HG03066 (cell line): ENCODE results near the gene TBC1D22A.

Experiments
- ATAC-seq: cut with Tn5 transposase; IDR thresholded peaks from one replicate; pipeline ENCODE4 v1.9.1; 2021; ENCODE audit warnings: low read depth; ENCODE audit not compliant: unreplicated experiment

Gene TBC1D22A

DNA sequence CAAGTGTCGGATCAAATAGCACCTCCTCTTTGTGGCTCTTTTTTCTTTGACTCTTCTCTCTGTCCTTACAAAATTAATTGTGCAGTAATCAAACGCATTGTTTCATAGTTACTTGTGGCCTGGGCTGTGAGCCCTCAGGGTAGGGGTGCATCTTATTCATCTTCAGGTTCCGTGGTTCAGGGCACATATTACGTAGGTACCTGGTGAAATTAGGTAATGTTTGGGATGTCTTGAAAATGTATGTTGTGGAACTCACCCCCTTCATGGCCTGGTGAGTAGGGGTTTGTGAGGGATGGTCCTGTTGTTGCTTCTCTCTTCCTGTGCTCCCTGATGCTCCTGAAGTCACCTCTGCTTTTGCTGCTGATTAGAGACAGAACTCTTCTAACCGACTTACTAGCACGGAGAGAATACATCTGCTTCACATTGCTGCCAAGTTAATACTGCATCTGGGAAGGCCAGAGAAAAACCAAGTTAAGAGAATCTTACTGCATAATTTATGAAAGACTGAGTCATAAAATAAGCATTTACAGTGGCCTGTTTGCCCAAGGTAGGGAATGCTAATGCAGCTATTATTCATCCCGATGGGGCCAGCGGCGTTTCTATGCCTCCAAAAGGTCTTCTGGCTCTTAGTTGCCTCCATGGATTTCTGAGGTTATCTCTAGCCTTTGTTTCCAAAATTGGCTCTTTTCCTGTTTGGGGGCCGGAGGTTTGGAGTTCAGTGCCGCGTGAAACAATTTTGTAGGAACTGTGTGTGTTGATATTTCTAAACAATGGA, 66.9 kb downstream of the TBC1D22A start:
- ATAC-seq, result no peak

GRCh38 chr22:46829941-46830715, 67.7 kb downstream of the TBC1D22A start:
- no peak for ATAC-seq

DNA sequence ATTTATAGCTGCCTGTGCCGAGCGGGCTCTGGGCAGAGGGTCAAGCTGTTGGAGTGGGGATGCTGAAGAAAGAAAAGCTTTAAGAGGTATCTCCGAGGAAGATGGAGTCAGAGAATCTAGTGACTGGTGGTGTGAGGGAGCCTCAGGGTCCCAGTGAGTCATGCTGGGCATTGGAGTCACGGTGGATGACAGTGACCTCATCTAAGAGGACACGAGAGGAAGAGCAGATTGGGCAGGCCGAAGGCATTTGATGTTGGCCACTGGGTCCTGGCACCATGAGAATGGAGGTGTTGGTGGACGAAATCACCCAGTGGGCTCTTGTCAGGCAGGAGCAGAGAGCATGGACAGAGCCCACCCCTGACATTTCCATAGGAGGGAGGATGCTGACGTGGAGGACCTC, 68.4 kb downstream of the TBC1D22A start:
- no peak for ATAC-seq

GRCh38 chr22:46833228-46833627, 70.8 kb downstream of the TBC1D22A start:
- no peak for ATAC-seq

GRCh38 chr22:46834021-46834737, 71.7 kb downstream of the TBC1D22A start:
- ATAC-seq, result no peak

DNA sequence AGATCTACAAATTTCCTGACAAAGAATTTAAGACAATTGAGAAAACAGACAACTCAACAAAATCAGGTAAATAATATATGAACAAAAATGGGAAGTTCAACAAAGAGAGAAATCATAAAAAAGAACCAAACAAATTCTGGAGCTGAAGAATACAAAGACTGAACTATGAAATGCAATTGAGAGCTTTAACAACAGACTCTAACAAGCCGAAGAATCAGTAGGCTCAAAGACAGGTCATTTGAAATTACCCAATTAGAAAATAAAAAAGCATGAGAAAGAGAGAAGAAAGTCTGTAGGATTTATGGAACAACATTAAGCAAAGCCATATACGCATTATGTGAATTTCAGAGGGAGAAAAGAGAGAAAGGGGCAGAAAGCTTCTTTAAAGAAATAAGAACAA, 72.8 kb downstream of the TBC1D22A start:
- no peak for ATAC-seq

- ATAC-seq, result no peak
These were observed 73.2 kb downstream of the TBC1D22A start for GRCh38 chr22:46835693-46836092.

DNA sequence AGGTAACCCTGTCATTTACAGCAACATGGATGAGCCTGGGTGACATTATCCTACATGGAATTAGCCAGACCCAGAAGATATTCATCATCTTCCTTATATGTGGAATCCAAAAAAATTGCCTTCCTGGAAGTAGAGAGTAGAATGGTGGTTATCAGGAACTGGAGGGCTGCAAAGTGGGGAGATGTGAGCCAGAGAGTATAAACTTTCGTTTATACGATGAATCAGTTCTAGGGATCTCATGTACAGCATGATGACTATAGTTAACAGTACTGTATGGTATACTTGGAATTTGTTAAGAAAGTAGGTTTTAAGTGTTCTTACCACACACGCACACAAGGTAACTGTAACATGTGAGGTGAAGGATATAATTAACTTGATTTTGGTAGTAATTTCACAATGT, 79.1 kb downstream of the TBC1D22A start:
- no peak for ATAC-seq

- ATAC-seq, result no peak
These were observed 80.2 kb downstream of the TBC1D22A start for GRCh38 chr22:46842606-46843005.

GRCh38 chr22:46843821-46844255, 81.4 kb downstream of the TBC1D22A start:
- ATAC-seq, result no peak

GRCh38 chr22:46844606-46845210, 82.3 kb downstream of the TBC1D22A start:
- ATAC-seq, result no peak

DNA sequence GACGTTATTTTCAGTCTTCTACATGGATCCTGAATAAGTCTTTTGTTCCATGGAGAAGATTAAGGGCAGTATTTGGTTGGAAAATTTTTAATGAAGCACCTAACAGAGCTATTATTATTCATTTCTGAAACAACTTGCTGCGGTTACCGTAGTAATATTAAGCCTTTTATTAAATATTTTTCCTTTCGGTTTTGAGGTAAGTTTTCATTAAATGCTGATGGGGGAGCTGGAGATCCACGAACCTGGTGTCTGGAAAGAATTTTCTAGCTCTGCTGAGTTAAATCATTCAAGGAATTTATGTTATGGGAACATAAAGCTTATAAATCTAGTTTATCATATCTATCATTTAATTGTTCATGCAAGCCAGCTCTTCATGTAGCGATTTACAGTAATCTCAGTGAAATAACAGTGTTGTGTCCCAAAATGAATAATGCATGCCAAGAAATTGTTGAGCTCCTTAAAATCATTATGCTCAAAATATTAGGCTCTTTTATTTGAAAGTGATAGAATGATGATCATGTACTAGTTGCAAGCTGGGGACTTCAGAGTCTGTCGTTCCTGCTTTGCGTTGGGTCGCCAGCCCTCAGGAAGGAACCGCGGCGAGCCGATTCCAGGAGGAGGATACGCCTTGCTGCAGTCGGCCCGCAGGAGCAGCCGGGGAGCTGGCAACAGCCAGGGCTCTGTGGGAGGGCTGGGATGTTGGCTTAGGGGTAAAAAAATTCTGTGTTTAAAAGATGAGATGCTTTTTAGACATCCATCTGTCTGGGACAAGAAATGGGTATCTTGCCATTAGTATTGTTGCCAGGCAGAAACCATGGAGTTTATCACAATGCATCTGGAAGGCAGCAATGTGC, 83.1 kb downstream of the TBC1D22A start:
- ATAC-seq, result no peak

- ATAC-seq, result no peak
These were observed 83.8 kb downstream of the TBC1D22A start for GRCh38 chr22:46846150-46846831.

GRCh38 chr22:46846832-46847355, 84.4 kb downstream of the TBC1D22A start:
- ATAC-seq, result no peak

GRCh38 chr22:46848197-46848596, 85.7 kb downstream of the TBC1D22A start:
- no peak for ATAC-seq

- ATAC-seq, result no peak
These were observed 86.7 kb downstream of the TBC1D22A start for GRCh38 chr22:46849101-46849500.

GRCh38 chr22:46849951-46850350, 87.5 kb downstream of the TBC1D22A start:
- ATAC-seq, result no peak

- no peak for ATAC-seq
These were observed 88.9 kb downstream of the TBC1D22A start for GRCh38 chr22:46851311-46851710.

DNA sequence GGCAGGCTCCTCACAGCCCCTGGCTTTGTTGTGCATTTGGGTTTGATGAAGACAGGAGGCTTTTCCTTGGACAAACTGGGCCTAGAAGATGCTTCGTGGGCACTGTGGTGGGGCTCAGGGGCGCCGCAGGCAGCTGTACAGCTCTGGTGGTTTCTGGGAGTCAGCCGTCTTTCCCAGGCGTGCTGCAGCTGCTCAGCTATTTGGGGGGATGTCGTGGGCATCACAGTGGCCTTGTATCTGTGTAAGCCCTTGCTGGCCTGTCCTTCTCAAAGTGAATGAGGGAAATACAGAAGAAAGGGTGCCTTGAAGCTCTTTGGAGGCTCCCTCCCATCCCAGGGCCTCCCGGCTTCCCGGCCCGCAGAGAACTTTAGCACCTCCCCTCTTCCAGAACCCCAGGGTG, 89.5 kb downstream of the TBC1D22A start:
- no peak for ATAC-seq
